T-cell (primary cell): ENCODE results near the gene BUD31. TPM values are rescaled to one million over a fixed set of nuclear protein-coding genes. Genes with fewer than 3 reads are reported as not detected.

Experiments used
- ATAC-seq, 4 experiments: fragments of 200-7000 bp in 3 of 4; fragments of 150-1000 bp in 1 of 4; cut with Tn5 transposase; replicated peaks in 1 of 4; 1 replicate in 3 of 4; 2 replicates in 1 of 4; pipeline ENCODE4 v1.10.0; 2021; ENCODE audit warnings: moderate library complexity in 3 of 4, mild to moderate bottlenecking in 2 of 4, moderate number of reproducible peaks in 1 of 4
- CTCF ChIA-PET, 2 donors: fragments of 300-600 bp; sonication (Branson Sonifier 250); formaldehyde crosslinking; loops; one replicate each; lab custom pipeline; 2022; ENCODE audit warnings: antibody characterized with exemption in 2 of 2; lab: Charles Lee
- POLR2A ChIA-PET, 2 donors: fragments of 300-600 bp; sonication (Branson Sonifier 250); formaldehyde crosslinking; loops; one replicate each; lab custom pipeline; 2022; ENCODE audit warnings: antibody characterized with exemption in 2 of 2; lab: Charles Lee
- DNase-seq, 35 experiments: peaks; one replicate each; pipeline versions ENCODE4 v3.0.0 to v3.0.0-alpha.2; 2013 to 2023
- H3K27ac ChIP-seq: one replicate; pipeline ENCODE4 v1.5.1; 2013; ENCODE audit warnings: low read length
- H3K27me3 ChIP-seq, 2 experiments: replicated peaks in 1 of 2; 1 replicate in 1 of 2; 2 replicates in 1 of 2; pipeline versions ENCODE4 v1.6.1 to v1.7.0; 2013; ENCODE audit warnings: low read length in 1 of 2, mixed read lengths in 1 of 2; ENCODE audit not compliant: control insufficient read depth in 2 of 2, insufficient read depth in 2 of 2; ENCODE audit errors: extremely low read depth in 1 of 2
- H3K36me3 ChIP-seq, 2 donors: 1 replicate in 1 of 2; 2 replicates in 1 of 2; pipeline versions ENCODE4 v1.6.1 to v1.7.0; 2013; ENCODE audit warnings: low read length in 1 of 2; ENCODE audit not compliant: control insufficient read depth in 2 of 2, insufficient read depth in 1 of 2; ENCODE audit errors: extremely low read depth in 1 of 2
- H3K4me1 ChIP-seq, 2 experiments: 1 replicate in 1 of 2; 2 replicates in 1 of 2; pipeline versions ENCODE4 v1.6.1 to v1.7.0; 2013; ENCODE audit warnings: low read length in 2 of 2, mixed read lengths in 1 of 2; ENCODE audit not compliant: insufficient read depth in 2 of 2, control insufficient read depth in 1 of 2; ENCODE audit errors: extremely low read depth in 1 of 2
- H3K4me3 ChIP-seq, 2 donors: 1 replicate in 1 of 2; 2 replicates in 1 of 2; pipeline versions ENCODE4 v1.5.1 to v1.7.0; 2013; ENCODE audit warnings: mild to moderate bottlenecking in 2 of 2, low read length in 1 of 2, moderate library complexity in 1 of 2; ENCODE audit not compliant: control insufficient read depth in 1 of 2; ENCODE audit errors: extremely low read depth in 1 of 2
- H3K9me3 ChIP-seq: 2 replicates; pipeline ENCODE4 v1.7.0; 2013
- H3K27ac Mint-ChIP-seq, 2 donors: one replicate each; pipeline ENCODE4 v1.8.0; 2020 to 2021; ENCODE audit warnings: mild to moderate bottlenecking in 2 of 2, mixed read lengths in 2 of 2
- H3K27me3 Mint-ChIP-seq, 2 donors: one replicate each; pipeline ENCODE4 v1.8.0; 2021 to 2022; ENCODE audit warnings: mixed read lengths in 2 of 2
- H3K36me3 Mint-ChIP-seq: one replicate; pipeline ENCODE4 v1.8.0; 2021; ENCODE audit warnings: mixed read lengths
- H3K4me1 Mint-ChIP-seq, 3 donors: one replicate each; pipeline ENCODE4 v1.8.0; 2020 to 2022; ENCODE audit warnings: mixed read lengths in 3 of 3, mild to moderate bottlenecking in 1 of 3
- H3K4me3 Mint-ChIP-seq, 3 donors: one replicate each; pipeline ENCODE4 v1.8.0; 2020 to 2022; ENCODE audit warnings: mild to moderate bottlenecking in 3 of 3, mixed read lengths in 3 of 3, moderate library complexity in 3 of 3
- H3K9me3 Mint-ChIP-seq, 3 donors: one replicate each; pipeline ENCODE4 v1.8.0; 2020 to 2022; ENCODE audit warnings: mixed read lengths in 3 of 3
- WGBS: methylation state at CpG from one replicate; pipeline ENCODE4 v1.1.5; 2013; ENCODE audit warnings: missing lambda C conversion rate; ENCODE audit not compliant: insufficient coverage; 5-methylcytosine and 5-hydroxymethylcytosine counted together
- total RNA-seq, 35 experiments: library from RNA in 6 of 35; stranded (reverse) in 6 of 35; fragments of 120-200 nt in 1 of 35; gene quantifications; one replicate each; pipeline versions ENCODE4 v1.2.1 to v1.2.4 and lab custom pipeline; 2013 to 2026

BUD31 gene
- total RNA-seq, 5 donors from 2014 or later (not counting 1 experiment from before 2014, with no cell fraction given), result 63.2 to 127 (median 82.3) TPM

- no peaks in the 10 kb centered on the region for H3K9me3 Mint-ChIP-seq
- ChIA-PET POLR2A (no interaction called here), CTCF (no interaction called here)
- H3K4me1 ChIP-seq, result no peaks in the 10 kb centered on the region
- no peaks in the 10 kb centered on the region for H3K4me1 Mint-ChIP-seq
- H3K36me3 ChIP-seq, result peaks cover 42 to 83% of the 10 kb centered on the region in 2 donors
- ATAC-seq, result no peak
- 97% methylated on average over 13 of the region's 13 CpGs for WGBS
- H3K27me3 Mint-ChIP-seq, result no peaks in the 10 kb centered on the region
- DNase-seq, result no peak
- no peaks in the 10 kb centered on the region for H3K9me3 ChIP-seq
- no peak overlapping the region for H3K27ac ChIP-seq
- H3K4me3 ChIP-seq, result no peak overlapping the region
- H3K4me3 Mint-ChIP-seq, result no peak overlapping the region
- H3K36me3 Mint-ChIP-seq, result peaks cover 24% of the 10 kb centered on the region
- no peak overlapping the region for H3K27ac Mint-ChIP-seq
- no peaks in the 10 kb centered on the region for H3K27me3 ChIP-seq
These were observed 43.8 kb downstream of the BUD31 start for GRCh38 chr7:99452541-99452940.

GRCh38 chr7:99453105-99453504 lies 44.3 kb downstream of the BUD31 start:
- ChIA-PET CTCF (interaction anchor here in 1 of 2 donors (0.6 kb wide), 1 partner anchor 516 kb away, joined by 3 read pairs; no protein-coding TSS in a partner anchor), POLR2A (no interaction called here)
- DNase-seq (no peak), ATAC-seq (no peak)
- no peaks in the 10 kb centered on the region for H3K4me1 Mint-ChIP-seq
- no peaks in the 10 kb centered on the region for H3K27me3 Mint-ChIP-seq
- Histone ChIP-seq H3K27ac (no peak overlapping the region), H3K4me1 (no peaks in the 10 kb centered on the region), H3K36me3 (peaks cover 41 to 83% of the 10 kb centered on the region in 2 donors), H3K27me3 (no peaks in the 10 kb centered on the region), H3K4me3 (no peak overlapping the region), H3K9me3 (no peaks in the 10 kb centered on the region)
- peaks cover 24% of the 10 kb centered on the region for H3K36me3 Mint-ChIP-seq
- H3K4me3 Mint-ChIP-seq, result no peak overlapping the region
- H3K9me3 Mint-ChIP-seq, result no peaks in the 10 kb centered on the region
- no peak overlapping the region for H3K27ac Mint-ChIP-seq
- 93% methylated on average over 8 of the region's 11 CpGs for WGBS

GRCh38 chr7:99455874-99456273 lies 47.1 kb downstream of the BUD31 start:
- H3K4me3 ChIP-seq, result no peak overlapping the region
- peaks cover 39 to 75% of the 10 kb centered on the region in 2 donors for H3K36me3 ChIP-seq
- H3K27me3 ChIP-seq, result no peaks in the 10 kb centered on the region
- no peaks in the 10 kb centered on the region for H3K27me3 Mint-ChIP-seq
- H3K9me3 ChIP-seq, result no peaks in the 10 kb centered on the region
- H3K27ac ChIP-seq, result no peak overlapping the region
- peaks cover 12 to 19% (median 14%) of the 10 kb centered on the region in 3 donors for H3K4me1 Mint-ChIP-seq
- peaks cover 27% of the 10 kb centered on the region for H3K36me3 Mint-ChIP-seq
- ATAC-seq (peak in 1 of 4 experiments; percentile 4), DNase-seq (no peak)
- ChIA-PET POLR2A (no interaction called here), CTCF (no interaction called here)
- 86% methylated on average over 3 of the region's 9 CpGs for WGBS
- no peak overlapping the region for H3K4me3 Mint-ChIP-seq
- H3K9me3 Mint-ChIP-seq, result no peaks in the 10 kb centered on the region
- H3K4me1 ChIP-seq, result peaks cover 0 to 4% of the 10 kb centered on the region in 2 experiments
- H3K27ac Mint-ChIP-seq, result no peak overlapping the region

GRCh38 chr7:99456288-99456687 lies 47.5 kb downstream of the BUD31 start:
- Histone ChIP-seq H3K36me3 (peaks cover 40 to 72% of the 10 kb centered on the region in 2 donors), H3K27ac (no peak overlapping the region), H3K4me1 (peaks cover 0 to 8% of the 10 kb centered on the region in 2 experiments), H3K9me3 (no peaks in the 10 kb centered on the region), H3K4me3 (no peak overlapping the region), H3K27me3 (no peaks in the 10 kb centered on the region)
- Mint-ChIP-seq H3K9me3 (no peaks in the 10 kb centered on the region), H3K4me3 (no peak overlapping the region), H3K27ac (no peak overlapping the region), H3K27me3 (no peaks in the 10 kb centered on the region), H3K4me1 (peaks cover 12 to 23% (median 17%) of the 10 kb centered on the region in 3 donors), H3K36me3 (peaks cover 25% of the 10 kb centered on the region)
- ChIA-PET CTCF (no interaction called here), POLR2A (no interaction called here)
- 90% methylated on average over 8 of the region's 13 CpGs for WGBS
- no peak for ATAC-seq
- DNase-seq, result no peak

- H3K36me3 ChIP-seq, result peaks cover 37 to 72% of the 10 kb centered on the region in 2 donors
- H3K4me3 ChIP-seq, result no peak overlapping the region
- Mint-ChIP-seq H3K9me3 (no peaks in the 10 kb centered on the region), H3K36me3 (peaks cover 25% of the 10 kb centered on the region), H3K4me3 (no peak overlapping the region), H3K27ac (no peak overlapping the region), H3K27me3 (no peaks in the 10 kb centered on the region), H3K4me1 (peaks cover 12 to 24% (median 21%) of the 10 kb centered on the region in 3 donors)
- no peaks in the 10 kb centered on the region for H3K27me3 ChIP-seq
- H3K4me1 ChIP-seq, result peaks cover 0 to 13% of the 10 kb centered on the region in 2 experiments
- ATAC-seq, result no peak
- H3K27ac ChIP-seq, result no peak overlapping the region
- WGBS, result 89% methylated on average over 4 of the region's 6 CpGs
- ChIA-PET CTCF (no interaction called here), POLR2A (no interaction called here)
- DNase-seq, result no peak
- H3K9me3 ChIP-seq, result no peaks in the 10 kb centered on the region
These were observed 48.4 kb downstream of the BUD31 start for GRCh38 chr7:99457050-99457649.

GRCh38 chr7:99457650-99458493 lies 49.1 kb downstream of the BUD31 start:
- ChIA-PET POLR2A (no interaction called here), CTCF (no interaction called here)
- Histone ChIP-seq H3K27me3 (no peaks in the 10 kb centered on the region), H3K4me3 (no peak overlapping the region), H3K36me3 (peaks cover 32 to 68% of the 10 kb centered on the region in 2 donors), H3K4me1 (peaks cover 0 to 16% of the 10 kb centered on the region in 2 experiments), H3K9me3 (no peaks in the 10 kb centered on the region), H3K27ac (no peak overlapping the region)
- Mint-ChIP-seq H3K27ac (no peak overlapping the region), H3K4me3 (no peak overlapping the region), H3K4me1 (peaks cover 14 to 29% (median 25%) of the 10 kb centered on the region in 3 donors), H3K36me3 (peaks cover 28% of the 10 kb centered on the region), H3K9me3 (no peaks in the 10 kb centered on the region), H3K27me3 (no peaks in the 10 kb centered on the region)
- 95% methylated on average over 20 of the region's 26 CpGs for WGBS
- no peak for ATAC-seq
- DNase-seq, result no peak
